HPDE6-E6E7 (cell line): ENCODE data around the gene XRCC1.
"Not testable (repeated sequence)": the region's sequence is repeated elsewhere in the genome, so short reads cannot be mapped to it uniquely, and the experiment has no call there.

Source experiments
- DNase-seq: peaks from one replicate; pipeline ENCODE4 v3.0.0; 2011; ENCODE audit warnings: missing footprints; ENCODE audit errors: extremely low spot score

XRCC1 gene

GRCh38 chr19:43575156-43575950, at the start of gene XRCC1, which contains the start of gene PINLYP:
XRCC1 (minus strand) TSS chr19:43575527; CDS start chr19:43575458, 69 bp downstream.
PINLYP (plus strand) TSS chr19:43575801; CDS start chr19:43577192, 1,391 bp downstream.
- DNase-seq, result peak; percentile 98

- DNase-seq, result no peak
Observed at GRCh38 chr19:43624933-43625332, 49.6 kb upstream of the XRCC1 start.

GRCh38 chr19:43623889-43624670, 48.8 kb upstream of the XRCC1 start:
- DNase-seq, result no peak

- no peak for DNase-seq
Observed at GRCh38 chr19:43622956-43623355, 47.6 kb upstream of the XRCC1 start.

GRCh38 chr19:43622070-43622469, 46.7 kb upstream of the XRCC1 start:
- no peak for DNase-seq

- no peak for DNase-seq
Observed at GRCh38 chr19:43620061-43621001, 45.0 kb upstream of the XRCC1 start.

- DNase-seq, result peak; percentile 84
Observed at GRCh38 chr19:43619262-43620060, 44.1 kb upstream of the XRCC1 start, which contains the start of gene ZNF428. ZNF428 (minus strand) TSS chr19:43619629; CDS start chr19:43614304, 5,325 bp downstream.

GRCh38 chr19:43618921-43619261, 43.6 kb upstream of the XRCC1 start:
- DNase-seq, result no peak

GRCh38 chr19:43616954-43617353, 41.6 kb upstream of the XRCC1 start:
- no peak for DNase-seq

- DNase-seq, result no peak
Observed at GRCh38 chr19:43616306-43616705, 41.0 kb upstream of the XRCC1 start.

GRCh38 chr19:43612374-43612773, 37.0 kb upstream of the XRCC1 start:
- DNase-seq, result no peak

GRCh38 chr19:43611788-43612187, 36.5 kb upstream of the XRCC1 start, which contains the start of gene SRRM5:
SRRM5 (plus strand) TSS chr19:43612088; CDS start chr19:43612122, 34 bp downstream.
- DNase-seq, result no peak

- no peak for DNase-seq
Observed at GRCh38 chr19:43610493-43610892, 35.2 kb upstream of the XRCC1 start.

GRCh38 chr19:43609872-43610271, 34.5 kb upstream of the XRCC1 start:
- DNase-seq, result no peak

GRCh38 chr19:43607238-43608205, 32.2 kb upstream of the XRCC1 start:
- no peak for DNase-seq

GRCh38 chr19:43606569-43607229, 31.4 kb upstream of the XRCC1 start:
- DNase-seq, result no peak

GRCh38 chr19:43605875-43606568, 30.7 kb upstream of the XRCC1 start:
- DNase-seq, result no peak

GRCh38 chr19:43600326-43600725, 25.0 kb upstream of the XRCC1 start:
- not testable (repeated sequence) for DNase-seq
